ENCODE measurements around the gene DRG2.

Gene DRG2

GRCh38 chr17:18074566-18075272, 13.0 kb upstream of the DRG2 start:
- H3K9me3 ChIP-seq (ENCODE audit: control insufficient read depth, low read length), result no peaks in the 10 kb centered on the region
- no peaks in the 10 kb centered on the region for H3K27me3 ChIP-seq (ENCODE audit: control insufficient read depth, insufficient read depth, low read length, poor library complexity, severe bottlenecking)
- peaks cover 5% of the 10 kb centered on the region for H3K4me1 ChIP-seq (ENCODE audit: control insufficient read depth, insufficient read depth, low read length)
- no peak overlapping the region for H3K27ac ChIP-seq (ENCODE audit: insufficient read depth, low read depth, low read length, poor library complexity, severe bottlenecking)
- no peak overlapping the region for H3K4me3 ChIP-seq (ENCODE audit: insufficient read depth, low read depth, low read length)
- H3K36me3 ChIP-seq (ENCODE audit: control insufficient read depth, insufficient read depth, low read length), result no peaks in the 10 kb centered on the region
- 91 to 95% methylated on average over 6 of the region's 6 CpGs for WGBS, 2 experiments

DNA sequence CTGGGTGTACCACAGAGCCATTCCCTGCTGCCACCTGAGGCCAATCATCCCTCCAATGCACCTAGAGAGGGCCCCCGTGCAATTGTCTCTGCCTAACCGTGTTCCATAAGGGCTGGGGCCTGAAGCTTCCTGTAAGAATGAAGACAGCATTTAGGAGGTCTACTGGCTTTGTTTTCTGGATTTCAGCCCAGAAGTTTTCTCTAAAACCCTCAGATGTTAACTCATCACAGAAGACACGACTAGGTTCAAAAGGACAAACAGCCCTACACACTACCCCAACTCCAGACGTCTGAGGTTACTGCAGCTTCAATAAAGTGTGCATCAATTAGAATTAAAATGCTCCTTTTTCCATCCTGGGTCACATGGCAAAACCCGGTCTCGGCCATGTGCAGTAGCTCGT, 10.8 kb upstream of the DRG2 start:
- Histone ChIP-seq H3K9me3 (ENCODE audit: control insufficient read depth, low read length) (no peaks in the 10 kb centered on the region), H3K4me1 (ENCODE audit: control insufficient read depth, insufficient read depth, low read length) (no peaks in the 10 kb centered on the region), H3K4me3 (ENCODE audit: insufficient read depth, low read depth, low read length) (no peak overlapping the region), H3K36me3 (ENCODE audit: control insufficient read depth, insufficient read depth, low read length) (no peaks in the 10 kb centered on the region), H3K27me3 (ENCODE audit: control insufficient read depth, insufficient read depth, low read length, poor library complexity, severe bottlenecking) (no peaks in the 10 kb centered on the region), H3K27ac (ENCODE audit: insufficient read depth, low read depth, low read length, poor library complexity, severe bottlenecking) (no peak overlapping the region)
- 90 to 91% methylated on average over 7 of the region's 7 CpGs for WGBS, 2 experiments

GRCh38 chr17:18079543-18079942, 8.2 kb upstream of the DRG2 start:
- Histone ChIP-seq H3K4me3 (ENCODE audit: insufficient read depth, low read depth, low read length) (no peak overlapping the region), H3K27ac (ENCODE audit: insufficient read depth, low read depth, low read length, poor library complexity, severe bottlenecking) (no peak overlapping the region), H3K36me3 (ENCODE audit: control insufficient read depth, insufficient read depth, low read length) (no peaks in the 10 kb centered on the region), H3K9me3 (ENCODE audit: control insufficient read depth, low read length) (no peaks in the 10 kb centered on the region), H3K4me1 (ENCODE audit: control insufficient read depth, insufficient read depth, low read length) (no peaks in the 10 kb centered on the region), H3K27me3 (ENCODE audit: control insufficient read depth, insufficient read depth, low read length, poor library complexity, severe bottlenecking) (no peaks in the 10 kb centered on the region)
- WGBS, 2 experiments, result 92 to 98% methylated on average over 4 of the region's 4 CpGs

- Histone ChIP-seq H3K4me3 (ENCODE audit: insufficient read depth, low read depth, low read length) (no peak overlapping the region), H3K9me3 (ENCODE audit: control insufficient read depth, low read length) (no peaks in the 10 kb centered on the region), H3K27ac (ENCODE audit: insufficient read depth, low read depth, low read length, poor library complexity, severe bottlenecking) (no peak overlapping the region), H3K4me1 (ENCODE audit: control insufficient read depth, insufficient read depth, low read length) (no peaks in the 10 kb centered on the region), H3K36me3 (ENCODE audit: control insufficient read depth, insufficient read depth, low read length) (no peaks in the 10 kb centered on the region), H3K27me3 (ENCODE audit: control insufficient read depth, insufficient read depth, low read length, poor library complexity, severe bottlenecking) (no peaks in the 10 kb centered on the region)
- 92 to 95% methylated on average over 3 to 4 of the region's 4 CpGs for WGBS, 2 experiments
These were observed 3.5 kb upstream of the DRG2 start for GRCh38 chr17:18084256-18084655.

GRCh38 chr17:18089613-18090012, 1.9 kb downstream of the DRG2 start:
- H3K4me1 ChIP-seq (ENCODE audit: control insufficient read depth, insufficient read depth, low read length), result no peaks in the 10 kb centered on the region
- no peaks in the 10 kb centered on the region for H3K27me3 ChIP-seq (ENCODE audit: control insufficient read depth, insufficient read depth, low read length, poor library complexity, severe bottlenecking)
- 94 to 96% methylated on average over 2 of the region's 2 CpGs for WGBS, 2 experiments
- H3K27ac ChIP-seq (ENCODE audit: insufficient read depth, low read depth, low read length, poor library complexity, severe bottlenecking), result no peak overlapping the region
- H3K4me3 ChIP-seq (ENCODE audit: insufficient read depth, low read depth, low read length), result no peak overlapping the region
- H3K9me3 ChIP-seq (ENCODE audit: control insufficient read depth, low read length), result no peaks in the 10 kb centered on the region
- peaks cover 3% of the 10 kb centered on the region for H3K36me3 ChIP-seq (ENCODE audit: control insufficient read depth, insufficient read depth, low read length)

GRCh38 chr17:18093616-18094408, 6.1 kb downstream of the DRG2 start:
- H3K27ac ChIP-seq (ENCODE audit: insufficient read depth, low read depth, low read length, poor library complexity, severe bottlenecking), result no peak overlapping the region
- no peaks in the 10 kb centered on the region for H3K4me1 ChIP-seq (ENCODE audit: control insufficient read depth, insufficient read depth, low read length)
- no peaks in the 10 kb centered on the region for H3K9me3 ChIP-seq (ENCODE audit: control insufficient read depth, low read length)
- no peaks in the 10 kb centered on the region for H3K27me3 ChIP-seq (ENCODE audit: control insufficient read depth, insufficient read depth, low read length, poor library complexity, severe bottlenecking)
- no peak overlapping the region for H3K4me3 ChIP-seq (ENCODE audit: insufficient read depth, low read depth, low read length)
- 87 to 89% methylated on average over 15 of the region's 15 CpGs for WGBS, 2 experiments
- peaks cover 10% of the 10 kb centered on the region for H3K36me3 ChIP-seq (ENCODE audit: control insufficient read depth, insufficient read depth, low read length)

DNA sequence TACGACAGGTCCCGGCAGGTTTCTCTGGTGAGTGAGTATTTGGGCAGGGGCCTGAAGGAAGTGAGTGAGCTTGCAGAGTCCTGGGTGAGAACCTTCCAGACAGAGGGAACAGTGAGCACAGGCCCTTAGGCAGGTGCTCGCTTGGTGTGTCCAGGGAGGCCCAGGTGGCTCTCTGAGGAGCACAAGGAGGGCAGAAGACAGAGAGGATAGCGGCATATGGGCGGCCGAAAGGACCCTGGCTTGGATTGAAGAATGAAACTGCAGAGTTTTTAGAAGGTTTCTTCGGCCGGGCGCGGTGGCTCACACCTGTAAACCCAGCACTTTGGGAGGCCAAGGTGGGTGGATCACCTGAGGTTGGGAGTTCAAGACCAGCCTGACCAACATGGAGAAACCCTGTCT, 6.7 kb downstream of the DRG2 start:
- H3K9me3 ChIP-seq (ENCODE audit: control insufficient read depth, low read length), result no peaks in the 10 kb centered on the region
- peaks cover 10% of the 10 kb centered on the region for H3K36me3 ChIP-seq (ENCODE audit: control insufficient read depth, insufficient read depth, low read length)
- H3K4me1 ChIP-seq (ENCODE audit: control insufficient read depth, insufficient read depth, low read length), result no peaks in the 10 kb centered on the region
- H3K27me3 ChIP-seq (ENCODE audit: control insufficient read depth, insufficient read depth, low read length, poor library complexity, severe bottlenecking), result no peaks in the 10 kb centered on the region
- H3K27ac ChIP-seq (ENCODE audit: insufficient read depth, low read depth, low read length, poor library complexity, severe bottlenecking), result no peak overlapping the region
- H3K4me3 ChIP-seq (ENCODE audit: insufficient read depth, low read depth, low read length), result no peak overlapping the region
- 96 to 97% methylated on average over 10 of the region's 10 CpGs for WGBS, 2 experiments

DNA sequence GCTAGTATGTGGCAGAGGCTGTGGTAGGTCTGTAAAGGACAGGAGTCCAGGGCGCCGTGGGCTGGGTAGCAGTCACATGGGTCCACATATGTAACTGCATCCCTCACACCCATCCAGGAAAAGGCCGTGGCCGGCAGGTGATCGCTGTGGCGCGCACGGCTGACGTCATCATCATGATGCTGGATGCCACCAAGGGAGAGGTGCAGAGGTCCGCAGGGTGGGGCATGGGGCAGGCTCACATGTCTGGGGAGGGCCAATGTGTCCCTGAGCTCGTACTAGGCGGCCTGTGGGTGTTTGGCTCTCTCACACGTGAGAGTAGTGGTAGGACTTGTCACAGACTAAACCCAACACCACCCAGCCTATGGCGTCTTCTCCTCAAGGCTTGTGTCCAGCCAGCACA, 11.8 kb downstream of the DRG2 start:
- Histone ChIP-seq H3K27me3 (ENCODE audit: control insufficient read depth, insufficient read depth, low read length, poor library complexity, severe bottlenecking) (no peaks in the 10 kb centered on the region), H3K27ac (ENCODE audit: insufficient read depth, low read depth, low read length, poor library complexity, severe bottlenecking) (no peak overlapping the region), H3K9me3 (ENCODE audit: control insufficient read depth, low read length) (no peaks in the 10 kb centered on the region), H3K4me3 (ENCODE audit: insufficient read depth, low read depth, low read length) (no peak overlapping the region), H3K4me1 (ENCODE audit: control insufficient read depth, insufficient read depth, low read length) (no peaks in the 10 kb centered on the region), H3K36me3 (ENCODE audit: control insufficient read depth, insufficient read depth, low read length) (peaks cover 7% of the 10 kb centered on the region)
- 95 to 96% methylated on average over 14 of the region's 14 CpGs for WGBS, 2 experiments

DNA sequence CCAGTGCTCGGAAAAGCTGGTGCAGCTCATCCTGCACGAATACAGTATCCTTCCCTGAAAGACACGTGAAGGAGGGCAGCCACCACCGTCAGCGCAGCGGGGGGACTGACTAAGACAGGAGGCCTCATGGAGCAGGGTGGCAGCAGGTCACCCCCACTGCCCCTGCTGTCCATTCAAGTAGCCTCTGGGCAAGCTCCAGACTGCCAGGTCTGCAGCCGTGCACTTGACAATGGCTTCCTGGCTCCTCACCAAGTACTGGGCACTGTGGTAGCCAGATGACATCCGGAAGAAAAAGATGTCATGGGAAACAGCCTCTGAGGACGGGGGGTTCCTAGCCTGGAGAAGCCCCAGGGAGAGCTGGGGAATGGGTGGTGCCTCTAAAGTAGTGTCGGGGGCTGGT, 12.9 kb downstream of the DRG2 start:
- 94 to 95% methylated on average over 10 of the region's 10 CpGs for WGBS, 2 experiments
- Histone ChIP-seq H3K36me3 (ENCODE audit: control insufficient read depth, insufficient read depth, low read length) (peaks cover 7% of the 10 kb centered on the region), H3K4me1 (ENCODE audit: control insufficient read depth, insufficient read depth, low read length) (no peaks in the 10 kb centered on the region)

GRCh38 chr17:18101828-18102227, 14.1 kb downstream of the DRG2 start:
- Histone ChIP-seq H3K4me1 (ENCODE audit: control insufficient read depth, insufficient read depth, low read length) (no peaks in the 10 kb centered on the region), H3K27me3 (ENCODE audit: control insufficient read depth, insufficient read depth, low read length, poor library complexity, severe bottlenecking) (no peaks in the 10 kb centered on the region), H3K9me3 (ENCODE audit: control insufficient read depth, low read length) (no peaks in the 10 kb centered on the region), H3K4me3 (ENCODE audit: insufficient read depth, low read depth, low read length) (no peak overlapping the region), H3K36me3 (ENCODE audit: control insufficient read depth, insufficient read depth, low read length) (no peaks in the 10 kb centered on the region), H3K27ac (ENCODE audit: insufficient read depth, low read depth, low read length, poor library complexity, severe bottlenecking) (no peak overlapping the region)
- WGBS, 2 experiments, result 95% methylated on average over 9 of the region's 9 CpGs

More for the DNA sequence above, 12.9 kb downstream of the DRG2 start:
- Histone ChIP-seq H3K9me3 (ENCODE audit: control insufficient read depth, low read length) (no peaks in the 10 kb centered on the region), H3K4me3 (ENCODE audit: insufficient read depth, low read depth, low read length) (no peak overlapping the region), H3K27me3 (ENCODE audit: control insufficient read depth, insufficient read depth, low read length, poor library complexity, severe bottlenecking) (no peaks in the 10 kb centered on the region), H3K27ac (ENCODE audit: insufficient read depth, low read depth, low read length, poor library complexity, severe bottlenecking) (no peak overlapping the region)
